Measurements from ENCODE around the gene FTO. TPM values are rescaled to one million over a fixed set of nuclear protein-coding genes. Genes with fewer than 3 reads are reported as not detected.
"Not testable (repeated sequence)": the region's sequence is repeated elsewhere in the genome, so short reads cannot be mapped to it uniquely, and the experiment has no call there.

Gene FTO
- total RNA-seq, 1 donor from 2014 or later: 154 TPM

DNA sequence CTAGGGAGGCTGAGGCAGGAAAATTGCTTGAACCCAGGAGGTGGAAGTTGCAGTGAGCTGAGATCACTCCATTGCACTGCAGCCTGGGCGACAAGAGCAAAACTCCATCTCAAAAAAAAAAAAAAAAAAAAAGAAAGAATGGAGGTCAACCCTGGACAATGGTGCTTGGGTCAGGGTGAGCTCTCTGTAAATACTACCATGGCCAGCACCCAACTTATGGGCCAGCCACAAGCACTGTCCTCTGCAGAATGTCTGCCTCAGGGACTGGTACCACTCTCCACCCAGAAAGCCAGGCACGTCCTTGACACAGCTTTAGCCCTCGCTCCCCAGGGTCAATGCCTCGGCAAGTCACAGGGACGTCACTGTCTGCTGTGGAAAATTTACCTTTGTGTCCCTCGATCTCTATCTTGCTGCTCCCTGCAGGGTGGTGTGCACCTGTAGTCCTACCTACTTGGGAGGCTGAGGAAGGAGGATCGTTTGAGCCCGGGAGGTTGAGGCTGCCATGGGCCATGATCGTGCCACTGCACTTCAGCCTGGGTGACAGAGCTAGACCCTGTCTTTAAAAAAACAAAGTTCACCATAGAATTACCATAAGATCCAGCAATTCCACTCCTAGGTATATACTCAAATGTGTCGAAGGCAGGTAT lies 459.4 kb downstream of the FTO start:
- no peak for DNase-seq

DNA sequence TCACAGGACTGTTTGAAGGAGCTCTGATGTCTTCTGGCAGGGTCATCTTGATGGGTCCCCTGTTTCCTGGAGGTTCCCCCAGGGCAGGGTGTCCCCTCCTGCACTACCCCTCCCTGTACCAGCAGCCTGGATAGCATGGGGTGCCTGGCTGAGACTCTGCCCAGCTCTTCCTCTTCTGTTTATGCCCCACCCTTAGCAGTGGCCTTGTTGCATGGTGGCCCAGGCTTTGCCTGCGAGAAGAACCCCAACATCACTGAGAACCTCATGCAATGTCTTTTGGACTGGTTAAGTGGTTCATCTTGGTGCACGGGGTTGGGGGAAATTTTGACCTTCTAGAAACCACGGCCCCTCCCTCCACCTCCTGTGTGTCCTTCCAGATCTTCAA lies 460.8 kb downstream of the FTO start:
- no peak for DNase-seq

DNA sequence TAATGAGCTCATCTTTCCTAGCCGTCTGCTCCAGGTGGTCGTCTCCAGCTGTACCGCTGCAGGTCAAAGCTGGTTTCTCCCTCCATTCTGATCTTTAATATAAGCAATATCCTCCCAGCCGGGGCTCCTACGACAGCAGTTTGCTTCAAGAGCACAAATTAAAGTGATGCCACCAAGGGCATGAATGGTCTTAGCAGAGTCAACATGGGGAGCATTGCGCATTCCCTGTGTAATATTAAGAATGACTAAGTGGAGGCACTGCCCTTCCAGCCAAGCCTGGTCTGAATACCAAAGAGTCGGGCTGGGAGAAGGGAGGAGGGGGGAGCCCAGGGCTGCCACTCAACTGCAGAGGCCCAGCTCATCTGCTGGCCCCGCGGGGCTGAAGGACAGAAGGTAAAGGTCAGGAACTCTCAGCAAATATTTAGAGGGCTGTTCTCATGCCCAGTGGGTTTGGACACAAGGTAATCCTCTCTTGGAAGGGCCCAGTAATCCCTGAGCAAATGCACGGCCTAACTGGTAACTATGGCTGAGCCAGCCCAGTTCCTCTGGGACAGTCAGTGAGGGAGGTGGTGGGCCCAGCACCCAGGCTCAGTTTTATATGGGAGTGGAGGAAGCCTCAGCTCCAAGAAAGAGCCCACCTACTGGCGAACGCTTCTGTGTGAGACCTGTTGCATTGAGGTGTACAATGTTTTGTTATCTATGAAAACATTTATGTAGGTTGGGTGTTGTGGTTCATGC lies 461.4 kb downstream of the FTO start:
- DNase-seq: no peak

DNA sequence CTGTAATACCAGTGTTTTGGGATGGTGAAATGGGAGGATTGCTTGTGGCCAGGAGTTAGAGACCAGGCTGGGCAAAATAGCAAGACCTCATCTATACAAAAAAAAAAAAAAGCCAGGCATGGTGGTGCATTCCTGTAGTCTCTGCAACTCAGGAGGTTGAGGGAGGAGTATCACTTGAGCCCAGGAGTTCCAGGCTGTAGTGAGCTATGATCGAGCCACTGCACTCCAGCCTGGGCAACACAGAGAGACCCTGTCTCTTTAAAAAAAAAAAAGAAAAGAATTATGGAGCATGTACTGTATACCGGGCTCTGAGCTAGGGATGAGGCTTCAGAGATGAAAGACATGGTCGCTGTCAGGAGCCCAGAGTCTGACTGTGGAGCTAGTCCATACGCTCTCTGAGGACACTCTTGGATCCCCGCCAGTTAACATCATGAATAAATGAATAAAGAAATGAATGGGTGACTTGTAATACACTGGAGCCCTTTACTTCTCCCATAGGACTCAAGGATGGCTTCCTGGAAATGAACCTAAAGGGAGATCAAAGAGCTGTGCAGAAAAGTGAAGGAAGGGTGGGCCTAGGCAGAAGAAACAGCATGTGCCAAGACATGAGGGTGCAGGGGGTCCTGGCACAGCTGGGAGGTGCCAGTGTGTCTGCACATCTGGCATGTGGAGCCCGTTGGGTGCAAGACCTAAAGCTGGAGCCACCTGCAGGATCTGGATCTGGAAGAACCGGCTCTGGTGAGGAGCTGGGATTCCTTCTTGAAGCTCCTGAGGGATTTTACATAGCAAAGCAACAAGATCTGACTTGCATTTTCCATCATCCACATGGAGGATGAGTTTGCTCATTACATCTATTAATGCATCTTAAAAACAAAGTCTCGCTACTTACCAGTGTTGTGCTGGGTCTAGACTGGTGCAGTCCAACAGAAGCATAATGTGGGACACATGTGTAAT lies 462.2 kb downstream of the FTO start:
- DNase-seq: no peak

DNA sequence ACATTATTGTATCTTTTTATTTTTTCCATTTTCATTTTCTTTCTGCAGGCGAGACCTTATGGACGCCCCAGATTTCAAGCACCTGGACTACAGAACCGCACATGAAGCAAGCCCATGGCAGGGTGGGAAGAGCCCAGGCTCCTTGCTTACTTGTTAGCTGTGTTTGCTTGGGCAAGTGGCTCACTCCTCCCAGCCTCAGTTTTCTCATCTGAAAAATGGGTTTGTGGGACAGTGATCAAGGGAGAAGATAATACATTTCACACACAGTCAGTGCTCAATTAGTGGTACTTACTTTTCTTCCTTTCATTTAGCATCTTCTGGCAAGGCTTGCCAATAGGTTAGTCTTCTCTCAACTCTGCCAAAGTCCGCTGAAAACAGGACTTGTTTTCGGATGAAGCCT lies 465.2 kb downstream of the FTO start:
- no peak for DNase-seq

DNA sequence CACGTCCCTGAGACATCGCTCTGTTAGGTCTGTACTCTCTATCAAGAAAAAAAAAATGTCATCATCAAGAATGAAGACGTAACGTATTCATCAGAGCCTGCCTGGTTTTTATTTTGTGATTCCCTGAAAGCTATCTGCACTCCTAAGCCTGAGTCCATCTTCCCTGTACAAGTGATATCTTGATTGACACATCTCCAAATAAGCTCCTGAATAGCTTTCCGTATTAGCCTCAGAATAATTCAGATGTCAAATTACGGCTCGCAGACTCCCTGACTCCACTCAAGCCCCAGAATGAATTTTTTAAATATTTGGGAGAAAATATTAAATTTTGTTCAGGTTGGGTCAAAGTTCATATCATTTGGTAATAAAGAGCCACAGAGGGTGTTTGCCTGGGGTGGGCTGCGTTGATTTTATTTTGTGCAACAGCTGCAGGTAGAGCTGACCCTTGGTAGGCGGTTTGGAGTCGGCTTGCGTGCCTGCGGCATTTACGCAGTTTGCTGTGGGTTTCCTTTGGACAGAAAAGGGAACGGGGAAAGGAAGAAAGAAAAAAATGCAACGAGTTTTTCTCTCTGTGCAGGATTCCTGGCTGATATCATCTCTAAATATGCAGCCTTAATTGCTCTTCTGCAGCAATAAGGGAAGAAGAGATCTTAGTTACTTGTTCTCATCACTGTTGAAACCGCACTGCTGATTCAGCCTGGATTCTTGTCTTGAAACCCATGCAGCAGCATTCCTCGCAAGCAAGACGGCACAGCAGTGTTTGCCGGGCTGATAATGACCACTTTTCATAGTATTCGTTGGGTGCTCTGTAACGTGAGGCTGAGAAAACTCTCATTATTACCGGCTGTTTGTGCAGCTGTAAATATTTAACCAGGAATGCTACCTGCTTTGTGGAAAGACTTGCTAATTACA lies 467.9 kb downstream of the FTO start:
- DNase-seq: no peak

DNA sequence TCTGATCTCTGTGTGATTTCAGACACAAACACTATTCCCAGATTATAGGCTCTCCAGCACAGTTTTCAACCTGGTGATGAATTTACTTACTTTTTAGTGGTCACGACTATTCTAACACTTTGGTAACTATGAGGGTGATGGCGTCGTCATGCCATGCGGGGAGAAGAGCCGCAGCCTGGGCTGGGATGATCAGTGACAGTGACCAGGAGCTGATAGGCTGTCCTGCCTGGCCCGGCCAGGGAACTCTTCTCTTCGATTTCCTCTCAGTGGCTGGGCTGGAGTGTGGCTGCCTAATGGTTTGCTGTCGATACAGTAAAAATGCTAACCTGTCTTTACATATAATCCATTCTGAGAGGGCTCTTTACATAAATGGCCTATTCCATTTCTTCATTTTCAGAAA lies 469.5 kb downstream of the FTO start:
- DNase-seq: no peak

DNA sequence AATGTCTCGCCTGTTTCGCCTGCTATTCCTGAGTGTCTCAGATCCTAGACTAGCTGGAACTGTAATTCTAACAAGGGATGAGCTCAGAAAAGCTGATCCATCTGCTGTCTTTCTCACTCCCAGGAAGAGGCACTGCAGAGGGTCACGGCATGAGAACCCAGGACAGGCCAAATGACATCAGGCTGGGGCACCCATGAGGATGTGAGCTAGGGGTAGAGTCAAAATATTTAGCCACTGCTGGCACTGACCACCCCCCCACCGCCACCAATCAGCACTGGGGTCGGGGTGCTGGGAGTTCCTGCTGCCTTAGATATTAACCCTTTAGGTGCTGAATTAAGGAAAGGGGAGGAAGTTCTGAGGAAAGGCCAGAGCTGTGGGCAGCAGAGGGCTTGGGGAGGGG lies 470.2 kb downstream of the FTO start:
- DNase-seq: no peak

DNA sequence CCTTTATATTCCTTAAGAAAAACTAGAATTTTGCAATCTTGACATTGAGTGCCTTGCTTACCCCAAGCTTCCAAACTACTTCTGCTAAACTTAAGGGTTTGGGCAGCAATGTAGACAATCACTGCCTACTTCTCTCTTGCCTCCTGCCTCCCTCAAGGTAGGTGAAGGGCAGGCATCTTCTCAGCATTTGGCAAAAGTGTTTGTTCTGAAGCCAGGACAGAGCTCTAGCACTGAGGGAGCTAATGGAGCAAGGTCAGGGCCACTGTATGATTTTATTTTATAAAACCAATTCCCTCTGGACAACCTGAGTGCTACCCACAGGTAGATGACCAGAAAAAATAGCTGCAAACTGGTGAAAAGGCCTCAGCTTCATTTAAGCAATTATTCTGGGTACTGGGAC lies 470.8 kb downstream of the FTO start:
- DNase-seq: no peak

DNA sequence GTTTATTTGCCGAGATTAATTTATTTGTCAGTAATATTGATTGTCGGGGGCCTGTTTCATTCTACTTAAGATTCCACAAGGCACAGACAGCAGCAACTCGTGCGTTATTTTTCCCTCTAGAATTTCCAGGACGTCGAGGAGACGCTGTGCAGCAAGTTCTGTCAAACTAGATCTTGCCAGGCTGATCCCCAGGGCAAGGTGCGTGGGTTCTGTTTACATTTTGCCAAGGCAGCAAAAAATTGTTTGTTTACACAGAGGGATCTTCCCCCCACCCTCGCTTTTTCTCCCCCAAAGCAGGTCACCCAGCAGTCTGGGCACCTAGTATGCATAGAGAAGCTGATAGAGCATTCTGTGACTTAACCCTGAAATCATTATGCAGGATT lies 471.2 kb downstream of the FTO start:
- no peak for DNase-seq

DNA sequence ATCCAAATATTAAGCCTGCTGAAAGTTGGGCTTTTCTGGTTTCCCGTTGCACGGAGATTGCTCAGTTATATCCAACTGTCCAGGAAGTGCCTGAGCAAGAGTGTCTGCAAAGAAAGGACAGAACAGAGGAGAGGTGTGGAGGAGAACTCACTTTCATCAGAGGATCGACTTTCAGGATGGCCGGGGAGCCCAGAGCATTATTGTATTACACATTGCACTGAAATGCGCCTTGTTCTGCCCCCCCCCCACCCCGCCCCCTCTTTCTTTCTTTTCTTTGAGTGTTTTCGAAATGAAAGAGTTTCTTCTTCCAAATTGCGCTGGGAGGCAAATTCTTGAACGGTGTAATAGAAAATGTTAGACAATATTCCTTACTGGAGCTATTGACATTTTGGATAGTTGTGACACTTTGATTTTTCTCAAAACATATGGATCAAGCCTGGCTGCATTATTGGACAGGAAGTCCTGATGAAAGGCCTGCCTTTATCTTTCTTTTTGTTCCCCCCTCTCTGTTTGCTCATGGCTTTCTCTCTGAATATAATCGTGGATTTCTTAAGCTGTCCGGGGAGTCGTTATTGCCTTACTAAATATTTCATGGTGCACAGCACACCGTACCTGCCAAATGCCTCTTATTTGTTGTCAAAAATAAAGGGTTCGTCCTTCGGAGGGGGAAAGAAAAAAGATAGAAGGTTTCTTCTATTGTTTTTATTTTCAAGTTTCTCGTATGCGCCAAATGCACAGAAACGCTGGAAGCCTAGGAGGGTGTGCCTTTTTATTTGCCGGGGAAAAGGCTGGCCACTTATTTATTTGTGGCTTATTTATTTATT lies 471.8 kb downstream of the FTO start:
- no peak for DNase-seq

DNA sequence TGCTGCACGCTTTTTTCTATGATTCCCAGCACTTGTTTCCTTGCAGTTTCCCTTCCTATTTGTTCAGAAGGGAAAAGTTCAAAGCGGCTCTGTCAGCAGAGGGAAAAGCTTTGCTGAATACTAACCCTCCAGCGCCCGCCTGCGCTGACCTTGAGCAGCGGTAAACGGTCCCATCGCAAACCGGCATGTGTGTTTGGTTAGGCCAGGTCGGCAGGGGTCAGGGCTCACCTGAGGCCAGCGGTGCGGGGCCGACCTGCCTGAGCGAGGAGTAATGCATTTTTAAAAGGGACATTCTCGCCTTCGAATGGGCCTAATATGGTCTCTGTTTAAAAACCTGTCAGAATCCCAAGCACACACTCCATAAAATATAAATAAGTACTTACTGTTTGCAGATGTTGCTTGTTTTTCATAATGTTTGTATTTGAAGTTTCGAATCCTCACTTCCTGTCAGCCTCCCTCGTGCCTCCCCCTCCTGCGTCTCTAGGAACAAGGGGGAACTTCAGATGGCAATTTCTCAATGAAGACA lies 472.5 kb downstream of the FTO start:
- no peak for DNase-seq

DNA sequence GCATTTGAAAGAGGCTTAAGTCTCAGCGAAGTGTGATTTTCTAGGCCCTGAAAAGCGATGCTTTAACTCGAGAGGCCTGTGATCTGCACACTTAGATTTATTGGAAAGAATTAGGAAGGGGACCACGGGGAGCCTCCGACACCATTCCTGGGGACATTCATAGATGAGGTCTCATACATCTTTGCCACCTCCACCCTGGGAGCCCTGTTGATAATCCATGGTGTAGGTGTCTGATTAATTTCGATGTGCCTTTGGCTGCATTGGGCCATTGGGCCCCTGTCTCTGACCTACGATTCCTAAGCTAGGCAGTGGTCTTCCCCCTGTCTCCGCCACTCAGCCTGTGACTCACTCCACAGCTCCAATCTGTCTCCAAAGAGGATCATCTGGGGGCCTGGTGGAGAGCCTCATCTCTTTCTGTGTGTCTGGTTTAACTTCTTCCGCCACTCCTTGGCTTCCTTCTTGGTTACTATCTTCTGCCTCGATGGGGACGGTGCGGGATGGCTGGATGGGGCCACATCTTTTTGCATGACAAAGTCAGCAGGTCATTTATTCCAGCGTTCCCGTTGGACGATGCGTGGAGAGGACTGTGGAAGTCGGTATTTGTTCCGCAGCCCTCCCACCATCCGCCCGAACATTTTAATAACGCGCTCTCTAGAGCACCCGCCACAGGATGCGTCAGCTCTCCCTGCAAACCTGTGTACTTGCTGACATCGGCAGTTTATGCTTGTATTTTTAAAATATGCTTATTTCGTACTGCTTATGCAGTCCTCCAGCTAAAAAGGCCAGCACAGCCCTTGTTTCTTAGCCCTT lies 473.3 kb downstream of the FTO start:
- DNase-seq: no peak

DNA sequence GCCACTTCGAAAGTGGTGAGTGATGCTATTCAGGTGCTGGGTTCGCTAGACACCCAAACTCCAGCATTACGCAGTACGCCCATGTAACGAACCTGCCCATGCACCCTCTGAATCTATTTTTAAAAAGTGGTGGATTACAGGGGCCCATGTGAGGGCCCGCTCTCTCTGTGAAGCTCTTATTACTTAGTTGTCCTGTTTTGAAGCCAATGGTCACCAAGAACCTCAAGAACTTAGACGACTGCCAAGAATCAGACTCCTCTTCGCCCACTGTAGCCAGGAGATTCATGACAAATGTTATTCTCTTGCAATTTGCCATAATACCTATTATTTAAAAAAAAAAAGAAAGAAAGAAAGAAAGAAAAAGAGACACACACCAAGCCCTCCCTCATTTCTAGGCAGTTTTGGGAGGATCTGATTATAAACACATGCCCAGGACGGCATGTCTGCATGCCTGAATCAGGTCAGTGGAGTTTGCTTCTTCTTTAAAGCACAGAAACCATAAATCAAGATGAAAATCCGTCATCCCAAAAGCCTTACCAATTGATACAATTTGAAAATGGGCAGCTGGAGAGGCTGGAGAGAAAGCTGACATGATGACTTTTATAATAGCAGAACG lies 474.0 kb downstream of the FTO start:
- DNase-seq: no peak

DNA sequence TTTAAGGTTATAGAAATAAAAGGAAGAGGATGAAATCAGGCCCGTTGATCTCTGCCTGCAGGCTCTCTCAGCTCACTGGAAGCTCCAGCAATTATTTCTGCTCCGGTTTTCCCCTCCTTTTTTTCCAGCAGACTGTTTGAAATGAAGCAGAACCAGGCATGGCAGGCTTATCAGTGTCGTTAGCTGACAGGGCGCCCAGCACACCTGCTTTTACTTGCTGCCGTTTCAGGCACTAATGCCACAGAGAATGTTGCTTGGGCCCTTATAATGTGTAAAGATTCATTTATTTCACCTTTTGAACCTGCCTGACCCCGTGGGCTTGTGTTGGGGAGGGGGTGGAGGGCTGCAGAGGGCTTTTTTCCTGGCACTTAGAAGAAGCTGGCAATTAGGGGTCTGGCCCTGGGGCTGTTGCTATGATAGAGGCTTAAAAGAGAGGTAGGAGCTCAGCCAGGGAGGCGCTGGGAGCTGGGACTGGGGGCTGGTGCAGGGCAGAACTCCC lies 474.6 kb downstream of the FTO start:
- DNase-seq: no peak

DNA sequence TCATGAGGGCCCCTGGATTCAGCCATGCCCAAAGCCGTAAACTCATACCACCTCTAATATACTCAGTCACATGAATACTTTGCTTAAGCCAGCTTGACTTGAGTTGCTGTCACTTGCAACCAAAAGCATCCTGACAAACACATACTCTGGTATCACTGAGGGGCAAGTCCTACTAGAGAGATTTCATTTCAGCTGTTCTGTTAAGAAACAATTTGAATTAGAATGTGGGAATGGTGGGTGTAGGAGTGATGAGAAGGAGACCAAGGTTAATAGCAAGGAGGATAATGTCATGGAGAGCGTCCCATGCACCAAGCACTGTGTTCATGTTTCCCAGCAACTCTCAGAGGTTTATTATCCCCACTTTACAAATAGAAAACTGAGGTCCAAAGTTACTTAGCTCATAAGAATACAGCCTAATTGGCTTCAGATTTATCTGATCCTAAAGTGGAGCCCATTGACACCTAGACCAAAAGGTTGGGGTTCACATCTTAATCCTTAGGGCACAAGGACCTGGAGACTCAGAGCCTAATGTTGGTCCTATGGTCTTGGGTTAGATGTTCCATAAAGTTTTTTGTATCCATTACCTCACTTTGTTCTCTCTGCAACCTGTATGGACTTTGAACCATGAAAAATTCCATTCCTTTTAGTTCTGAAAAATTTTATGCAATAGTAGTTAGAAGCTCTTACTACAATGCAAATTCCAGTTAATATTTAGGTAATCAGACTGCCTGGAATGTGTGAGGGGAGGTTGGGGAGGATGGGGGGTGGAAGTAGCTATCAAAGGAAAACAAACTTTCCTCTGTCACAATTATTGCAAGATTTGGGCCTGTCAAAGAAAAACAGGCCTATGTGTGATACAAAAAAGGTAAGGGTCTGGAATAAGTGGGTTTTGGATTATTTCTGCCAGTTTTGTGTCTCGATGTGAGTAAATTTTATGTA lies 476.7 kb downstream of the FTO start:
- no peak for DNase-seq

DNA sequence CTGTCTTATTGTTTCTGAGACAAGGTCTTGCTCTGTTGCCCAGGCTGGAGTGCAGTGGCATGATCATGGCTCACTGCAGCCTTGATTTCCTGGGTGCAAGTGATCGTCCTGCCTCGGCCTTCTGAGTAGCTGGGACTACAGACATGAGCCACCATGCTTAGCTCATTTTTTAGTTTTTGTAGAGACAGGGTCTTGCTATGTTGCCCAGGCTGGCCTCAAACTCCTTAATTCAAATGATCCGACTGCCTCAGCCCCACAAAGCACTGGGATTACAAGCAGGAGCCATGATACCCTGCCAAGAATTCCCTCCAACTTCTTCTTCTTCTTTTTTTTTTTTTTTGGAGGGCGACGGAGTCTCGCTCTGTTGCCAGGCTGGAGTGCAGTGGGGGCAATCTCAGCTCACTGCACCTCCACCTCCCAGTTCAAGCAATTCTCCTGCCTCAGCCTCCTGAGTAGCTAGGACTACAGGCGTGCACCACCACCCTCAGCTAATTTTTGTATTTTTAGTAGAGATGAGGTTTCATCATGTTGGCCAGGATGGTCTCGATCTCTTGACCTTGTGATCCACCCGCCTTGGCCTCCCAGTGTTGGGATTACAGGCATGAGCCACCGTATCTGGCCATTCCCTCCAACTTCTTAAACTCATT lies 477.9 kb downstream of the FTO start:
- DNase-seq: not testable (repeated sequence)

DNA sequence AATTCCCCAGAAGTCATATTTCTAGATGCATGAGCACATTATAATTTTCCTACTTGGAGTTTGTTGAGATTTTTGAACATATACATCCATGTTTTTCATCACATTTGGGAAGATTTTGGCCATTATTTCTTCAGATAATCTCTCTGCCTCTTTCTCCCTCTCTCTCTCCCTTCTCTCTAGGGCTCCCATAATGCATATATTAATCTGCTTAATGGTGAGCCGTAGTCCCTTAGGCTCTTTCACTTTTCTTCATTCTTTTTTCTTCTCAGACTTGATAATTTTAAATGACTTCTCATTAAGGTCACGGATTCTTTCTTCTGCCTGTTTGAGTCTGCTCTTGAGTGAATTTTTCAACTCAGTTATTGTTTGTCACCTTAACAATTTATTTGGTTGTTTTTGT lies 481.1 kb downstream of the FTO start:
- no peak for DNase-seq

Data from occipital lobe (tissue), 2 donors.